HAP-1 (cell line): ENCODE data around the gene ZNF219.
"Not testable (repeated sequence)": the region's sequence is repeated elsewhere in the genome, so short reads cannot be mapped to it uniquely, and the experiment has no call there.

Experiments used
- DNase-seq, 2 experiments: peaks; one replicate each; pipeline ENCODE4 v3.0.0-alpha.2; 2016 to 2020; ENCODE audit warnings: low spot score in 2 of 2
- H3K27me3 ChIP-seq: fragments of 250-450 bp; sonication (Bioruptor Pico); 2 replicates; pipeline ENCODE4 v1.5.1; 2020; ENCODE audit warnings: low read depth, mild to moderate bottlenecking, moderate library complexity
- H3K36me3 ChIP-seq: fragments of 250-450 bp; sonication (Bioruptor Pico); replicated peaks from 2 replicates; pipeline ENCODE4 v1.5.1; 2020; ENCODE audit warnings: mild to moderate bottlenecking
- H3K4me1 ChIP-seq: fragments of 250-450 bp; sonication (Bioruptor Pico); 2 replicates; pipeline ENCODE4 v1.5.1; 2020; ENCODE audit warnings: mild to moderate bottlenecking
- H3K4me3 ChIP-seq: fragments of 250-450 bp; sonication (Bioruptor Pico); 2 replicates; pipeline ENCODE4 v1.5.1; 2020; ENCODE audit warnings: mild to moderate bottlenecking, moderate library complexity
- H3K9me3 ChIP-seq: fragments of 250-450 bp; sonication (Bioruptor Pico); 2 replicates; pipeline ENCODE4 v1.5.1; 2020; ENCODE audit warnings: mild to moderate bottlenecking, moderate library complexity
- in situ Hi-C: fragments of 300-500 bp; cut with MboI; formaldehyde crosslinking; loops from 3 replicates; pipeline ENCODE4 v1.14.3; 2020; ENCODE audit warnings: low sequenced_read_pairs, inconsistent platforms, mixed read lengths

ZNF219 gene

GRCh38 chr14:21048638-21049037, 49.8 kb downstream of the ZNF219 start:
- in situ Hi-C loops: no loop called here
- H3K4me1 ChIP-seq: no peaks in the 10 kb centered on the region
- no peaks in the 10 kb centered on the region for H3K36me3 ChIP-seq
- H3K4me3 ChIP-seq: no peak overlapping the region
- H3K27me3 ChIP-seq: peaks cover 6% of the 10 kb centered on the region; the same call in 1 of the 2 replicates
- no peaks in the 10 kb centered on the region for H3K9me3 ChIP-seq
- DNase-seq: peak in 1 of 2 experiments; percentile 24

- no peak for DNase-seq
- peaks cover 6% of the 10 kb centered on the region; the same call in 1 of the 2 replicates for H3K27me3 ChIP-seq
- no peaks in the 10 kb centered on the region for H3K36me3 ChIP-seq
- H3K4me1 ChIP-seq: no peaks in the 10 kb centered on the region
- no peak overlapping the region for H3K4me3 ChIP-seq
- no peaks in the 10 kb centered on the region for H3K9me3 ChIP-seq
- in situ Hi-C loops: no loop called here
These were observed 51.1 kb downstream of the ZNF219 start for GRCh38 chr14:21047378-21047781.

GRCh38 chr14:21043974-21044618, 54.4 kb downstream of the ZNF219 start:
- Histone ChIP-seq H3K4me1 (no peaks in the 10 kb centered on the region), H3K9me3 (no peaks in the 10 kb centered on the region), H3K36me3 (no peaks in the 10 kb centered on the region), H3K27me3 (peaks cover 6% of the 10 kb centered on the region; the same call in 1 of the 2 replicates), H3K4me3 (no peak overlapping the region)
- no peak for DNase-seq
- in situ Hi-C loops: no loop called here

DNA sequence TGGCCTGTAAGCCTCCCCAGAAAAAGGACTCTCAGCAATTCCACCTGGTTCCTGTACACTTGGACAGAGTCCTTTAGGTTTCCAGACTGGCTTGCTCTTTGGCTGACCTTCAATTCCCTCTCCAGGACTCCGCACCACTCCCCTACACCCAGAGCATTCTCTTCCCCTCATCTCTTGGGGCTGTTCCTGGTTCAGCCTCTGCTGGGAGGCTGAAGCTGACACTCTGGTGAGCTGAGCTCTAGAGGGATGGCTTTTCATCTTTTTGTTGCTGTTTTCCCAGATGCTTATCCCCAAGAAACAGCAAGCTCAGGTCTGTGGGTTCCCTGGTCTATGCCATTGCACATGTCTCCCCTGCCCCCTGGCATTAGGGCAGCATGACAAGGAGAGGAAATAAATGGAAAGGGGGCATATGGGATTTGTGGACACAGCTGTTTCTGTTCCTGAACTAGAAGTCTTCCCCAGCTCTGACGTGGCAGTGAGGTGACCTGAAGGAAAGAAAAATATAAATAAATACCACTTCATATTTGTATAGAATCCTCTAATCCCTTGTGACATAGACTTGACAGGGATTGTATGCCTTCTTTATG, 55.0 kb downstream of the ZNF219 start:
- in situ Hi-C loops: no loop called here
- Histone ChIP-seq H3K36me3 (no peaks in the 10 kb centered on the region), H3K9me3 (no peaks in the 10 kb centered on the region), H3K27me3 (peaks cover 6% of the 10 kb centered on the region), H3K4me1 (no peaks in the 10 kb centered on the region), H3K4me3 (no peak overlapping the region)
- DNase-seq: no peak

DNA sequence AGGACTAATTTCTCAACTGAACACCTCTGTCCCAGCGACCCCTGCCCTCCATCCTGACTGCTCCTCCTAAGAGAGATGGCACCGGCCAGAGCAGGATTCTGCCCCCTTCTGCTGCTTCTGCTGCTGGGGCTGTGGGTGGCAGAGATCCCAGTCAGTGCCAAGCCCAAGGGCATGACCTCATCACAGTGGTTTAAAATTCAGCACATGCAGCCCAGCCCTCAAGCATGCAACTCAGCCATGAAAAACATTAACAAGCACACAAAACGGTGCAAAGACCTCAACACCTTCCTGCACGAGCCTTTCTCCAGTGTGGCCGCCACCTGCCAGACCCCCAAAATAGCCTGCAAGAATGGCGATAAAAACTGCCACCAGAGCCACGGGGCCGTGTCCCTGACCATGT, 55.5 kb downstream of the ZNF219 start:
- in situ Hi-C loops: no loop called here
- Histone ChIP-seq H3K9me3 (no peaks in the 10 kb centered on the region), H3K4me3 (no peak overlapping the region), H3K27me3 (peaks cover 6% of the 10 kb centered on the region), H3K36me3 (no peaks in the 10 kb centered on the region), H3K4me1 (no peaks in the 10 kb centered on the region)
- DNase-seq: no peak

DNA sequence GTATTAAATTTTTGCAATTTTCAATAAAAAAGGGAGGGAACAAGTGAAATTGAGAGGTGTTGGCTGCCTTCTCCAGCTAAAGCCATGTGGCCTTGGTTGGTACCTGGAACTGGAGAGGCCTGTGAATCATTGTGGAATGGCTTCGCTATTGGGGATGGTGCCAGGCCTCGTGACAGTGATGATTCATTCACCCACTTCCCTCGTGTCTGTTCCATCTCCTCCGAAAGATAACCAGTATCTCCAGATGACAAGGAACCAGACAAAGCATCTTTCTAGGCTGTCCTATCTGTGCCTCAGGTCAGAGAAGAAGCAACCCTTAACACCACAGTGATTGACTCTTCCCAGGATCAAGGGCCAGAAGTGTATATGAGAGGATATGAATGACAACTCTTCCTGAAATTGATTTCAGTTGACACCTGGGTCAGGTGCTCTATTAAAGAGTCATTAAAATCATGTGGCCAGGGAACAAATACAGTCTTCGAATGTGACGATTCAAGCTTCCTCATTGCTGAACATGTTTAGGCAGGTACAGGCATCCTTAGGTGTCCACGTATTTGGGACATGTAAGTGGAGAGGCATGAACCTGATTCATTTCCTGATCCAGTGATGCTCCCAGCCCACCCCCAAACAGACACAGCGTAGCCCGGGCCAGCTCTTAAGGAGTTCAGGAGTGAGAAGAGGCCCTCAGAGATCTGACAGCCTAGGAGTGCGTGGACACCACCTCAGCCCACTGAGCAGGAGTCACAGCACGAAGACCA, 56.6 kb downstream of the ZNF219 start, which contains the start of gene RNASE7:
RNASE7 (plus strand) TSS at position 687 of the 758 bp plus-strand sequence. CDS start 631 bp downstream, outside the sequence.
- DNase-seq: no peak
- no peaks in the 10 kb centered on the region for H3K9me3 ChIP-seq
- H3K4me3 ChIP-seq: no peak within 1 kb of the TSS
- no peaks in the 10 kb centered on the region for H3K4me1 ChIP-seq
- in situ Hi-C loops: no loop called here
- peaks cover 6% of the 10 kb centered on the region for H3K27me3 ChIP-seq
- no peaks in the 10 kb centered on the region for H3K36me3 ChIP-seq

- H3K27me3 ChIP-seq, H3K4me3 ChIP-seq, DNase-seq, H3K4me1 ChIP-seq, H3K36me3 ChIP-seq, H3K9me3 ChIP-seq, in situ Hi-C loops: not testable (repeated sequence)
These were observed 57.5 kb downstream of the ZNF219 start for GRCh38 chr14:21040941-21041340.

- H3K4me3 ChIP-seq: no peak overlapping the region
- no peaks in the 10 kb centered on the region for H3K36me3 ChIP-seq
- no peak for DNase-seq
- in situ Hi-C loops: no loop called here
- H3K4me1 ChIP-seq: no peaks in the 10 kb centered on the region
- no peaks in the 10 kb centered on the region for H3K9me3 ChIP-seq
- peaks cover 6% of the 10 kb centered on the region for H3K27me3 ChIP-seq
These were observed 58.0 kb downstream of the ZNF219 start for GRCh38 chr14:21040370-21040925.
